Esophagus muscularis mucosa (tissue), 4 donors: Measurements from ENCODE around the gene APCS. TPM values are rescaled to one million over a fixed set of nuclear protein-coding genes. Genes with fewer than 3 reads are reported as not detected.

Source experiments
- DNase-seq: peaks from one replicate; pipeline ENCODE4 v3.0.0-alpha.2; 2017; ENCODE audit errors: extremely low spot score
- H3K27ac ChIP-seq, 4 donors: fragments of 200-600 bp; sonication (generic); replicated peaks in 1 of 4; 1 replicate in 3 of 4; 2 replicates in 1 of 4; pipeline ENCODE4 v1.5.1; 2016 to 2019; ENCODE audit warnings: mild to moderate bottlenecking in 1 of 4
- H3K27me3 ChIP-seq, 4 donors: fragments of 200-600 bp; sonication (generic); one replicate each; pipeline versions ENCODE4 v1.5.1 to v1.6.0; 2016 to 2019
- H3K36me3 ChIP-seq, 4 donors: fragments of 200-600 bp; sonication (generic); one replicate each; pipeline ENCODE4 v1.5.1; 2016 to 2019
- H3K4me1 ChIP-seq, 4 donors: fragments of 200-600 bp; sonication (generic); one replicate each; pipeline ENCODE4 v1.5.1; 2016 to 2019
- H3K4me3 ChIP-seq, 4 donors: fragments of 200-600 bp; sonication (generic); 1 replicate in 2 of 4; 2 replicates in 2 of 4; pipeline ENCODE4 v1.5.1; 2016 to 2019; ENCODE audit warnings: mild to moderate bottlenecking in 4 of 4, moderate library complexity in 1 of 4
- H3K9me3 ChIP-seq, 4 donors: fragments of 200-600 bp; sonication (generic); 1 replicate in 3 of 4; 2 replicates in 1 of 4; pipeline ENCODE4 v1.5.1; 2016 to 2019
- CTCF ChIP-seq, 3 experiments: fragments of 200-600 bp in 2 of 3; fragments of 450-650 bp in 1 of 3; sonication (generic) in 2 of 3; IDR thresholded peaks; one replicate each; pipeline ENCODE4 v1.5.1; 2017 to 2019; ENCODE audit warnings: antibody characterized with exemption in 3 of 3, mild to moderate bottlenecking in 2 of 3, moderate library complexity in 1 of 3
- EP300 ChIP-seq: sonication (generic); formaldehyde crosslinking; IDR thresholded peaks from one replicate; pipeline ENCODE4 v1.6.1; 2017; ENCODE audit warnings: antibody characterized with exemption
- POLR2A ChIP-seq: fragments of 450-650 bp; IDR thresholded peaks from one replicate; pipeline ENCODE4 v1.6.1; 2017; ENCODE audit warnings: antibody characterized with exemption, moderate library complexity, mild to moderate bottlenecking, low read depth
- POLR2AphosphoS5 ChIP-seq, 2 donors: sonication (generic); formaldehyde crosslinking; IDR thresholded peaks; one replicate each; pipeline ENCODE4 v1.6.1; 2017; ENCODE audit warnings: antibody characterized with exemption in 2 of 2
- WGBS: methylation state at CpG from one replicate; pipeline ENCODE4 v1.1.5; 2018; 5-methylcytosine and 5-hydroxymethylcytosine counted together
- intact Hi-C: fragments of 100-400 bp; cut with DNase I; formaldehyde crosslinking; loops from one replicate; pipeline ENCODE4 v1.15.1; 2023
- total RNA-seq, 4 donors: library from RNA; depleted of rRNA; stranded (reverse); fragments of >200 nt; gene quantifications; one replicate each; pipeline versions ENCODE4 v1.1.0 to v1.2.1, GENCODE V29; 2016

Gene APCS
- total RNA-seq, 4 donors from 2014 or later: not detected

- TF ChIP-seq POLR2A (no peak), POLR2AphosphoS5 (IDR thresholded peaks at IDR 0.05) (no peak), CTCF (IDR thresholded peaks at IDR 0.05) (no peak), EP300 (no peak)
- intact Hi-C loops: no loop called here
- WGBS: 75% methylated on average over 1 of the region's 1 CpG
Observed at GRCh38 chr1:159581422-159581821, 6.2 kb upstream of the APCS start.

GRCh38 chr1:159584536-159584935, 3.1 kb upstream of the APCS start:
- Histone ChIP-seq H3K36me3 (no peaks in the 10 kb centered on the region), H3K4me3 (no peak overlapping the region), H3K27ac (no peak overlapping the region), H3K4me1 (no peaks in the 10 kb centered on the region), H3K9me3 (no peaks in the 10 kb centered on the region), H3K27me3 (peaks cover 0 to 3% (median 0%) of the 10 kb centered on the region in 4 donors)
- DNase-seq: no peak
- WGBS: 78% methylated on average over 2 of the region's 2 CpGs
- TF ChIP-seq POLR2A: no peak
- TF ChIP-seq CTCF (IDR thresholded peaks at IDR 0.05): no peak
- TF ChIP-seq EP300: no peak
- TF ChIP-seq POLR2AphosphoS5 (IDR thresholded peaks at IDR 0.05): no peak
- intact Hi-C loops: no loop called here

More at GRCh38 chr1:159581422-159581821, 6.2 kb upstream of the APCS start:
- Histone ChIP-seq H3K4me3 (no peak overlapping the region), H3K4me1 (no peaks in the 10 kb centered on the region), H3K9me3 (no peaks in the 10 kb centered on the region), H3K27ac (no peak overlapping the region), H3K27me3 (no peaks in the 10 kb centered on the region), H3K36me3 (no peaks in the 10 kb centered on the region)
- DNase-seq: no peak

- Histone ChIP-seq H3K4me1 (peaks cover 0 to 3% (median 0%) of the 10 kb centered on the region in 4 donors), H3K27me3 (peaks cover 0 to 3% (median 0%) of the 10 kb centered on the region in 4 donors), H3K27ac (no peak overlapping the region), H3K9me3 (no peaks in the 10 kb centered on the region), H3K4me3 (no peak overlapping the region), H3K36me3 (no peaks in the 10 kb centered on the region)
- intact Hi-C loops: no loop called here
- 85% methylated on average over 4 of the region's 4 CpGs for WGBS
- no peak for DNase-seq
- TF ChIP-seq EP300: no peak
- TF ChIP-seq POLR2AphosphoS5 (IDR thresholded peaks at IDR 0.05): no peak
- no peak for TF ChIP-seq POLR2A
- TF ChIP-seq CTCF (IDR thresholded peaks at IDR 0.05): no peak
Observed at GRCh38 chr1:159591981-159592380, 4.4 kb downstream of the APCS start.

GRCh38 chr1:159594625-159595405, 7.2 kb downstream of the APCS start:
- 55% methylated on average over 6 of the region's 6 CpGs for WGBS
- H3K9me3 ChIP-seq: no peaks in the 10 kb centered on the region
- no peaks in the 10 kb centered on the region for H3K36me3 ChIP-seq
- no peaks in the 10 kb centered on the region for H3K27me3 ChIP-seq
- intact Hi-C loops: no loop called here
- no peak overlapping the region for H3K27ac ChIP-seq
- peaks cover 0 to 3% (median 0%) of the 10 kb centered on the region in 4 donors for H3K4me1 ChIP-seq
- TF ChIP-seq POLR2A: no peak
- no peak for TF ChIP-seq CTCF (IDR thresholded peaks at IDR 0.05)
- no peak for TF ChIP-seq EP300
- TF ChIP-seq POLR2AphosphoS5 (IDR thresholded peaks at IDR 0.05): no peak
- no peak overlapping the region for H3K4me3 ChIP-seq
- DNase-seq: no peak
